ENCODE results near the gene XG. TPM values are rescaled to one million over a fixed set of nuclear protein-coding genes. Genes with fewer than 3 reads are reported as not detected.
"Not testable (repeated sequence)": the region's sequence is repeated elsewhere in the genome, so short reads cannot be mapped to it uniquely, and the experiment has no call there.

The XG gene
- total RNA-seq, 3 donors from 2014 or later (not counting 1 experiment from before 2014, with no cell fraction given): 0.85 TPM; not detected in 2

- no peak for TF ChIP-seq CTCF (IDR thresholded peaks at IDR 0.05)
- no peak overlapping the region for H3K27ac Mint-ChIP-seq
- no peaks in the 10 kb centered on the region for H3K36me3 ChIP-seq (ENCODE audit: control insufficient read depth, insufficient read depth, low read length)
- H3K27ac ChIP-seq (ENCODE audit: low read length): no peak overlapping the region
- H3K36me3 Mint-ChIP-seq: peaks cover 9% of the 10 kb centered on the region
- no peaks in the 10 kb centered on the region for H3K9me3 Mint-ChIP-seq
- peaks cover 3% of the 10 kb centered on the region for H3K9me3 ChIP-seq (ENCODE audit: control insufficient read depth, insufficient read depth, low read length)
- no peaks in the 10 kb centered on the region for H3K4me1 Mint-ChIP-seq
- WGBS (ENCODE audit: insufficient coverage): 90% methylated on average over 5 of the region's 5 CpGs
- no peak overlapping the region for H3K4me3 ChIP-seq (ENCODE audit: low read length)
- H3K27me3 Mint-ChIP-seq (ENCODE audit: low read depth in 2 of 2): peaks cover 31 to 44% of the 10 kb centered on the region in 2 donors
- intact Hi-C loops (cut with micrococcal nuclease): no loop called here
- ATAC-seq (no peak), DNase-seq (no peak)
- H3K4me1 ChIP-seq (ENCODE audit: control insufficient read depth, insufficient read depth, low read length): no peaks in the 10 kb centered on the region
- H3K4me3 Mint-ChIP-seq: no peak overlapping the region
- H3K27me3 ChIP-seq (ENCODE audit: control insufficient read depth, insufficient read depth, low read length): peaks cover 2% of the 10 kb centered on the region
Observed at GRCh38 chrX:2774057-2774456, 22.2 kb downstream of the XG start.

- peaks cover 31 to 44% of the 10 kb centered on the region in 2 donors for H3K27me3 Mint-ChIP-seq (ENCODE audit: low read depth in 2 of 2)
- no peaks in the 10 kb centered on the region for H3K9me3 Mint-ChIP-seq
- DNase-seq (no peak), ATAC-seq (no peak)
- Histone ChIP-seq H3K27ac (ENCODE audit: low read length) (no peak overlapping the region), H3K9me3 (ENCODE audit: control insufficient read depth, insufficient read depth, low read length) (peaks cover 3% of the 10 kb centered on the region), H3K27me3 (ENCODE audit: control insufficient read depth, insufficient read depth, low read length) (peaks cover 2% of the 10 kb centered on the region), H3K4me3 (ENCODE audit: low read length) (no peak overlapping the region), H3K36me3 (ENCODE audit: control insufficient read depth, insufficient read depth, low read length) (no peaks in the 10 kb centered on the region), H3K4me1 (ENCODE audit: control insufficient read depth, insufficient read depth, low read length) (no peaks in the 10 kb centered on the region)
- H3K36me3 Mint-ChIP-seq: peaks cover 9% of the 10 kb centered on the region
- no peaks in the 10 kb centered on the region for H3K4me1 Mint-ChIP-seq
- 97% methylated on average over 2 of the region's 3 CpGs for WGBS (ENCODE audit: insufficient coverage)
- H3K4me3 Mint-ChIP-seq: no peak overlapping the region
- H3K27ac Mint-ChIP-seq: no peak overlapping the region
- no peak for TF ChIP-seq CTCF (IDR thresholded peaks at IDR 0.05)
- intact Hi-C loops (cut with micrococcal nuclease): no loop called here
Observed at GRCh38 chrX:2774776-2775175, 22.9 kb downstream of the XG start.

- H3K27ac Mint-ChIP-seq; H3K27ac ChIP-seq (ENCODE audit: low read length); H3K36me3 ChIP-seq (ENCODE audit: control insufficient read depth, insufficient read depth, low read length); DNase-seq; H3K27me3 ChIP-seq (ENCODE audit: control insufficient read depth, insufficient read depth, low read length); H3K4me3 Mint-ChIP-seq; H3K9me3 ChIP-seq (ENCODE audit: control insufficient read depth, insufficient read depth, low read length); H3K9me3 Mint-ChIP-seq; H3K36me3 Mint-ChIP-seq; intact Hi-C loops (cut with micrococcal nuclease); ATAC-seq; H3K4me3 ChIP-seq (ENCODE audit: low read length); H3K4me1 Mint-ChIP-seq; H3K4me1 ChIP-seq (ENCODE audit: control insufficient read depth, insufficient read depth, low read length): not testable (repeated sequence)
- H3K27me3 Mint-ChIP-seq (ENCODE audit: low read depth in 2 of 2): peaks cover 9 to 16% of the 10 kb centered on the region in 2 donors
- WGBS (ENCODE audit: insufficient coverage): 79% methylated on average over 12 of the region's 12 CpGs
Observed at GRCh38 chrX:2780472-2781225, 28.8 kb downstream of the XG start.

GRCh38 chrX:2781226-2781571 is 29.4 kb downstream of the XG start:
- no peak for ATAC-seq
- Histone ChIP-seq H3K27me3 (ENCODE audit: control insufficient read depth, insufficient read depth, low read length) (no peaks in the 10 kb centered on the region), H3K9me3 (ENCODE audit: control insufficient read depth, insufficient read depth, low read length) (no peaks in the 10 kb centered on the region), H3K4me3 (ENCODE audit: low read length) (no peak overlapping the region), H3K36me3 (ENCODE audit: control insufficient read depth, insufficient read depth, low read length) (no peaks in the 10 kb centered on the region), H3K27ac (ENCODE audit: low read length) (no peak overlapping the region), H3K4me1 (ENCODE audit: control insufficient read depth, insufficient read depth, low read length) (no peaks in the 10 kb centered on the region)
- no peaks in the 10 kb centered on the region for H3K36me3 Mint-ChIP-seq
- TF ChIP-seq CTCF (IDR thresholded peaks at IDR 0.05): no peak
- no peak overlapping the region for H3K4me3 Mint-ChIP-seq
- no peak overlapping the region for H3K27ac Mint-ChIP-seq
- peaks cover 9 to 16% of the 10 kb centered on the region in 2 donors for H3K27me3 Mint-ChIP-seq (ENCODE audit: low read depth in 2 of 2)
- 100% methylated on average over 1 of the region's 1 CpG for WGBS (ENCODE audit: insufficient coverage)
- peaks cover 0 to 7% of the 10 kb centered on the region in 2 donors for H3K4me1 Mint-ChIP-seq
- no peak for DNase-seq
- intact Hi-C loops (cut with micrococcal nuclease): no loop called here
- H3K9me3 Mint-ChIP-seq: no peaks in the 10 kb centered on the region

Data from natural killer cell (primary cell).